HEK293T (cell line): ENCODE results near the gene R3HDML.
"Not testable (repeated sequence)": the region's sequence is repeated elsewhere in the genome, so short reads cannot be mapped to it uniquely, and the experiment has no call there.

Experiments
- ARNT ChIP-seq: fragments of 450-650 bp; IDR thresholded peaks from 2 replicates; pipeline ENCODE4 v1.6.1; 2017; ENCODE audit warnings: mild to moderate bottlenecking
- ELF4 ChIP-seq: fragments of 450-650 bp; IDR thresholded peaks from 2 replicates; pipeline ENCODE4 v1.6.1; 2017; ENCODE audit warnings: antibody characterized with exemption
- FOXA1 ChIP-seq: fragments of 450-650 bp; IDR thresholded peaks from 2 replicates; pipeline ENCODE4 v1.6.1; 2016; ENCODE audit warnings: mild to moderate bottlenecking
- FOXM1 ChIP-seq: fragments of 450-650 bp; IDR thresholded peaks from 2 replicates; pipeline ENCODE4 v1.6.1; 2017; ENCODE audit warnings: mild to moderate bottlenecking, borderline replicate concordance
- NFRKB ChIP-seq: fragments of 450-650 bp; IDR thresholded peaks from 2 replicates; pipeline ENCODE4 v1.6.1; 2016; ENCODE audit warnings: mild to moderate bottlenecking, moderate library complexity
- SP1 ChIP-seq: fragments of 450-650 bp; IDR thresholded peaks from 2 replicates; pipeline ENCODE4 v1.6.1; 2017
- TARDBP ChIP-seq: fragments of 450-650 bp; IDR thresholded peaks from 2 replicates; pipeline ENCODE4 v1.6.1; 2016

DNA sequence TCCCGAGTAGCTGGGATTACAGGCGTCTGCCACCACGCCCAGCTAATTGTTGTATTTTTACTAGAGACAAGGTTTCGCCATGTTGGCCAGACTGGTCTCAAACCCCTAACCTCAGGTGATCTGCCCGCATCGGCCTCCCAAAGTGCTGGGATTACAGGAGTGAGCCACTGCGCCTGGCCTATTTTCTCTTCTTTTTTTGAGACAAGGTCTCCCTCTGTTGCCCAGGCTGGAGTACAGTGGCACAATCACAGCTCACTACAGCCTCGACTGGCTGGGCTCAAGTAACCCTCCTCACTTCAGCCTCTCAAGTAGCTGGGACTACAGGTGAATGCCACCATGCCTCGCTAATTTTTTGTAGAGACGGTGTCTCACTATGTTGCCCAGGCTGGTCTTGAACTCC lies 9.1 kb downstream of the R3HDML start:
- not testable (repeated sequence) for TF ChIP-seq ELF4, NFRKB, FOXA1, SP1, TARDBP, FOXM1, ARNT
